Raji (cell line): ENCODE measurements around the gene SPAG5.

Source experiments
- POLR2A ChIP-seq: IDR thresholded peaks from 2 replicates; pipeline ENCODE4 v1.6.1; 2011; ENCODE audit warnings: low read depth, low read length, control low read depth; ENCODE audit not compliant: insufficient read depth

The SPAG5 gene, protein sequence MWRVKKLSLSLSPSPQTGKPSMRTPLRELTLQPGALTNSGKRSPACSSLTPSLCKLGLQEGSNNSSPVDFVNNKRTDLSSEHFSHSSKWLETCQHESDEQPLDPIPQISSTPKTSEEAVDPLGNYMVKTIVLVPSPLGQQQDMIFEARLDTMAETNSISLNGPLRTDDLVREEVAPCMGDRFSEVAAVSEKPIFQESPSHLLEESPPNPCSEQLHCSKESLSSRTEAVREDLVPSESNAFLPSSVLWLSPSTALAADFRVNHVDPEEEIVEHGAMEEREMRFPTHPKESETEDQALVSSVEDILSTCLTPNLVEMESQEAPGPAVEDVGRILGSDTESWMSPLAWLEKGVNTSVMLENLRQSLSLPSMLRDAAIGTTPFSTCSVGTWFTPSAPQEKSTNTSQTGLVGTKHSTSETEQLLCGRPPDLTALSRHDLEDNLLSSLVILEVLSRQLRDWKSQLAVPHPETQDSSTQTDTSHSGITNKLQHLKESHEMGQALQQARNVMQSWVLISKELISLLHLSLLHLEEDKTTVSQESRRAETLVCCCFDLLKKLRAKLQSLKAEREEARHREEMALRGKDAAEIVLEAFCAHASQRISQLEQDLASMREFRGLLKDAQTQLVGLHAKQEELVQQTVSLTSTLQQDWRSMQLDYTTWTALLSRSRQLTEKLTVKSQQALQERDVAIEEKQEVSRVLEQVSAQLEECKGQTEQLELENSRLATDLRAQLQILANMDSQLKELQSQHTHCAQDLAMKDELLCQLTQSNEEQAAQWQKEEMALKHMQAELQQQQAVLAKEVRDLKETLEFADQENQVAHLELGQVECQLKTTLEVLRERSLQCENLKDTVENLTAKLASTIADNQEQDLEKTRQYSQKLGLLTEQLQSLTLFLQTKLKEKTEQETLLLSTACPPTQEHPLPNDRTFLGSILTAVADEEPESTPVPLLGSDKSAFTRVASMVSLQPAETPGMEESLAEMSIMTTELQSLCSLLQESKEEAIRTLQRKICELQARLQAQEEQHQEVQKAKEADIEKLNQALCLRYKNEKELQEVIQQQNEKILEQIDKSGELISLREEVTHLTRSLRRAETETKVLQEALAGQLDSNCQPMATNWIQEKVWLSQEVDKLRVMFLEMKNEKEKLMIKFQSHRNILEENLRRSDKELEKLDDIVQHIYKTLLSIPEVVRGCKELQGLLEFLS

DNA sequence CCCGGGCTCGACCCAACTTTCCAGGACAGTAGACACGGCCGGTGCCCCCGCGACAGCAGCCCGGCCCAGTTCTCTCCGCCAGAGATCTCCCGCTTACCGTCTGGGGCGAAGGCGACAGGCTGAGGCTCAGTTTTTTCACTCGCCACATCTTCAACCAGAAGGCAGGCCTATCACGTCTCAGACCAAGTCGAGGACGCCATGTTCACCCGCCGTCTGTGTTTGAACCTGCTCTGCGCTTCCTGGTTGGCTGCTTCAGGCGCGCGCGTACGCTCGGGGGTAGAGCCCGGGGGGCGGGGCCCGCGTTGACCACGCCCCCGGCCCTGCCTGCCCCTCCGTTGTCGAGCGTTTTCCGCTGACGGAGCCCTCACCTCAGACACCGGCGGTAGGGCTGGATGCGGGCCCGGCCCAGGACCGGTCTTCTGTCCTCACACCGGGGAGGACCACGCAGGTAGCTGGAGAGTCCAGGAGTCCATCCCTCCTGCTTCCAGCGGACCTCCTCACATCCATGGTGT lies at the start of gene SPAG5:
Gene SPAG5, minus strand, starts transcription at position 227 of the 512 bp plus-strand sequence. Its CDS starts 79 bp downstream, at position 148.
- peak; percentile 93 for TF ChIP-seq POLR2A

DNA sequence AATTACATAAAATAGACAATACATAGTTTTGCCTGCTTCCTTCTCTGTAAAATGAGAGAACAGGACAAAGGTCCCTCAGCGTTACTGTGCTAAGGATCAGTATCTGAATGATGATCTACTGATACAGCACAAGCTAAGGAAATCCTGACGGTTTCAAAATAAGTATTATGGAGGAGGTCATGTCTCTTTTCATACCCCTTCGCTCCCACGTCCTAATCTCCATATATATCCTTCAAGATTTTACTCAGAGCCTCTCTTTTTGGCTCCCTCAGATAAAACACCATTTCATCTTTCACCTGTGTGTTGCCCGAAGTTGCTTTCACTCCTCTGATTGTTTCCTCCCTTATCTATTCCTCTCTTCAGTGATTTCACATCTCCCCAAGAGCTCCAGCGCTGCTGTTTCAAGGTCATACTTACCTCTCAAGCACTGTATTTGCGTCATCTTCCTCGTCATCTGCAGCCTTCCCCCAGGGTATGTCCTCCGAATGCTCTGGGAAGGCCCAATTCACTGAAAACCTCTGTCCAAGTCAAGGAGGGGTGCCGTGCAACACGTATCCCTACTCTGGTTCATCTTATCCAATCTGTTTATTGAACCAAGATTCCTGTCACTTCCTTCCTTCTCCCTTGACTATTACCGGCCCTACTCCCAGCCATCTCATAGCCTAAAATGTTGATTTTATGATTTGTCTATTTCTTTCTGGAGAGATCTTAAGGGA lies 47.4 kb upstream of the SPAG5 start:
- TF ChIP-seq POLR2A = no peak

DNA sequence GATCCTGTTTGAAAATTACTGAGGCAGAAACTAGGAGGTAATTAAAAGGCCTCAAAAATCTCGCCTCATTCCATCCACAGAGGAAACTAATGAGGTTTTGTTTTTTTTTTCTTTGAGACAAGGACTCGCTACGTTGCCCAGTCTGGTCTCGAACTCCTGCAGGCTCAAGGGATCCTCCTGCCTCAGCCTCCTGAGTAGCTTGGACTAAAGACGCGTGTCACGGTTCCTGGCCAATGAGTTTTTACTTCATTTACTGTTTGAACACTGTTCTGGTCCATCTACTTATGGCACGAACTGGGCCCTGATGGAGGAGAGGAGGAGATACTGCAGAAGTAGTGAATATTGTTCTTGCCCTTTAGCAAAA lies 46.7 kb upstream of the SPAG5 start:
- no peak for TF ChIP-seq POLR2A

DNA sequence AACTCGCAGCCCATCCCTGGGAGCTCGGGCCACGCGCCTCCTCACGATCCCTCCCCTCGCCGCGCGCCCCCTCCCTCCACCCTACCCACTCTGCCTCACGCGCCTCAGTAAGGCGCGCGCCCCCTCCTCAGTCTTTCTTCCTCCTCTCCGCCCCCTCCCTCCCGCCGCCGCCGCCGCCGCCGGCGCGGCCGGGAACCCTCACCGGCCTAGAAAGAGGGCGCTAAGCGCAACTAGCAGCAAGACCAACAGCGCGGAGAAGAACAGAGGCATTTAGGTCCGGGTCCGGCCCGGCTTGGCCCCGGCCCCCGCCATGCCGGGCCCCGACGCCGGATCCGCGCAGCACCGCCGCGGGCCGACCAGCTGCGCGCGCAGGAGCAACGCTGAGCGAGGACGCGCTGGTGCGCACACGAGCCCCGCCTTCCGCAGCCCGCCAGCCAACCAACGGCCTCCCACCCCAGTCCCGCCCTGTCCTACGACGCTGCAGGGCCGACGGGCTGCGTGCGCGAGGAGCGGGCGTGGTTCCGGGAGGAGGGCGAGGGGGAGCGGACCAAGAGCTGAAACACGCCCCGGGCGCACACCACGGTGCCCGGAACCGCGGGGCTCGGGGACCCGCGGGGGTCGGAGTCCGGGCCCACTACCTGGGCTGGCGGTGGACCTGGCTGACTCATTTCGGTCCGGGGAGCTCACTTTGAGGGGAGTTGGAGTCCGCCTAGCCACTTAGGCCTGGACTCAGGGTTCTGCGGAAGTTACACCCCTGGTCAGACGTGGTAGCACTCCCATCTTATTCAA lies 46.2 kb upstream of the SPAG5 start, which contains the start of gene BLTP2:
Gene BLTP2, minus strand, starts transcription at position 372 of the 789 bp plus-strand sequence. Its CDS starts 102 bp downstream, at position 270.
- peak; percentile 81 for TF ChIP-seq POLR2A

DNA sequence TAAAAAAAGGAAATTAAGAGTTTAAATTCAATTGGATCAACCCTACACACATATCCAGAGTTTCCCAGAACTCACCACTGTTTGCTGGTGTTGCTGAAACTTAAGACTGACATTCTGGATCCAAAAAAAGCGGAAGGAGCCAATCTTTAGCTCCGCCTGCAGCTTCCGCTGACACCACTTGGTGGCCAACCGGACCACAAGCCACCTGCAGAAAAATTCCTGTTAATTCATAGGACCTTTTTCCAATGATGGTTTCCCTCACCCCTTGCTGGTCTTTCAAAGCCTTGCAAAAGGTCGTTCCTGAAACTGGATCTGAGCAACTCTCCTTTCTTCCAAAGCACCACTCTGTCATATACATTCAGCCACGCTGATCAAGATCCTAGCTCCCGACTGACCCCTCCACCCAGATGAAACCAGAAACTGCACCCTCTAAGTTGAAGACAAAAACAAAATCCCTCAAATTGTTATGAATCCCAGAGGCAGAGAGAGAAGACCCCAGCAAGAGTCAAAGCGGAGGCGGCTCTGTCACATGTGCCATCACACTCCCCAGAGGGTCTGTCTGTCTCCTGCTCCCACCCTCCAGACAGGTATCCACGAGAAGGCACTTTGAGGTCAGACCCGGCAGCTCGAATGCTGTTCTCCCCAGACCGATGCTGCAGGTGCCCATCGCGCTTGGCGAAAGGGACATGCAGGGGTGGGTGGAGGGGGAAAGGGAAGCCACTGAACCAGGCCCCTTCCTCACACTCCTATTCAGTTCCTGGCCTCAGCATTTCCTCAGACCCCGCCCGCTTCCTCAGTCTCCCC lies 45.4 kb upstream of the SPAG5 start:
- TF ChIP-seq POLR2A = no peak

DNA sequence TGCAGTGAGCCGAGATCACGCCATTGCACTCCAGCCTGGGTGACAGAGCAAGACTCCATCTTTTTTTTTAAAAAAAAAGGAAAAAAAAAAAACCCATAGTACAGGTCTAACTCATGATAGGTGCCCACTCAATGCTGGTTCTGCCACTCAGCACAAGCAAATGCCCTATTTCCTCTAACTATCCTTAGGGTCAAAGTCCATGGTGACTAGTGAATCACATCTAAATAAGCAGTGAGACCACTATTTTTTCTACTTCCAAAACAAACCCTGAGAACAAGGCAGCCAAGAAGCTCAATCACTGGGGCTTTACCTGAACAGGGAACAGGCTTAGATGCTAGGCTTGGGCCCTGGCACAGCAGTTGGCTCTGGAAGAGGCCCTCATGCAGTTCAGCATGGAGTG lies 42.8 kb upstream of the SPAG5 start:
- TF ChIP-seq POLR2A = no peak

DNA sequence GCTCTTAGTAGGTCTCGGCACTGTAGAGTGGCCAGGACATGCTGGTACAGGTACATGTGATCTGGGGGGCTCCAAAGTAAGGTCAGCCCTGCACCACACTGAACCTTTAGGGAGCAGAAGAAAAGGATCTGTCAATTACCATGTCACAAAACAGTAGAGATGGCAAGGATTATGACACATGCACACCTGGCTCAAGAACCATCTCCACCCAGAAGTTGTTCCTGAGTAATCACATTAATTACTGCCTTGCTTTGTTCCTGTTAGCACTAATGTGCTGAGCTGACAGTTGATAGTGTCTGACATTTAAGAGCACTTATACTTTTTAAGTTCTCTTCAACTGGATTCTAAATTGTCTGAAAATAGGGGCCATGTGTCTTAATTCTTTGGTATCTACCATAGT lies 36.7 kb upstream of the SPAG5 start:
- TF ChIP-seq POLR2A = no peak

DNA sequence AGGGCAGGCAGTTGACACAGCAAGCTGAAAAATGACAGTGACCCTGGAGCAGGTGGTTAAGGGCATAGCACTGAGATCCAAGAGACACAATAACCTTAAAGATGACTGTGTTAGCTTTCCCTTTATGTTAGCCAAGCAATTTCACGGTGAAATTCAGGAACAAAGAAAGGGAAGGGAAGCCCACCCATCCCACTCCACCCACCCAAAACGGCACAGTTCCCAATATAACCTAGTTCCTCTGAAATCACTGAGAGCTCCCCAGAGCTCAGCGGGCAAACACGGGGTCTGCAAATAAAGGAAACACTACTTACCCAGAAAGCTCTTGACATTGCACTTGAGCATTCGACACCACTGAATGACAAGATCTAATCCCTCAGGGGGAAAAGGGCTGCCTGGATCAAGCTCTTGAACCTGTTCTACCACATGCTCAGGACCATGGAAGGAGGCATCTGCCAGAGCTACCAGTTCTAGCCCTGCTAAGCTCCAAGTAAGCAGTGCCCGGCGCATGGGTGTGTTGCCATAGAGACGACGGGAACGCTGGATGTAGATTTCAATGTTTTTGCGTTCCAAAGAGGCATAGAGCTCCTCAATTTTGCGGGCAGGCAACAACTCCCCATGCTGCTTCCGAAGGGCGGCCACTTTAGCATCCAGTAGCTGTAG lies 35.5 kb upstream of the SPAG5 start:
- no peak for TF ChIP-seq POLR2A

DNA sequence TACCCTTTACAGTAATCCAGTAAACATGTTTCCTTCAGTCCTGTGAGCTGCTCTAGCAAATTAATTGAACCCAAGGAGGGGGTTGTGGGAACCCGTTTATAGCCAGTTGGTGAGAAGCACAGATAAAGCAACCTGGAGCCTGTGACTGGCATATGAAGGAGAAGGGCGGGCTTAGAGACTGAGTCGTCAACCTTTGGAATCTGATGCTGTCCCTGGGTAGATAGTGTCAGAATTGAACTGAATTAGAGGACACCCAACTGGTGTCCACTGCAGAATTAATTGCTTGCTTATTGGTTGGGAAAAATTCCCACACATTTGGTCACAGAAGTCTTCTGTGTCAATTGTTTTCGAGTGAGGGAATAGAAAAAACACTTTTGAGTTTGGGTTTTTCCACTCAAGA lies 28.0 kb upstream of the SPAG5 start:
- no peak for TF ChIP-seq POLR2A

DNA sequence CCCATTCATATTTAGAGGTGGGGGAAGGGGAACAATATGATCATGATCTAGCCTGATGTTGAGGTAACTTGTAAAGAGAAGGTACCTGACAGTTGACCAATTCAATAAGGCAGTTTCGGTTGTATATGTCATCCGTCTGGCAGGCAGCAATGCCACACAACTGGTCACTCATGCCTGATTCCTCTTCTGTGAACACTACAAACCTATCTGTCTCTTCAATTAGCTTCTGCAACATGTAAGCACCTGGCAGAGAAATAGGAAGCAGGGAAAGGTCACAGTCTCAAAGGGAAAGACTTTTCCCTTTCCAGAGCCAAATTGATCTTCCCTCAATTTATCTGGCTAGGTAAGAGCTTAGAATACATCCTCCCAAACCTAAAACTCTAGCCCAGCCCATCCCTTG lies 25.3 kb upstream of the SPAG5 start:
- TF ChIP-seq POLR2A = no peak

DNA sequence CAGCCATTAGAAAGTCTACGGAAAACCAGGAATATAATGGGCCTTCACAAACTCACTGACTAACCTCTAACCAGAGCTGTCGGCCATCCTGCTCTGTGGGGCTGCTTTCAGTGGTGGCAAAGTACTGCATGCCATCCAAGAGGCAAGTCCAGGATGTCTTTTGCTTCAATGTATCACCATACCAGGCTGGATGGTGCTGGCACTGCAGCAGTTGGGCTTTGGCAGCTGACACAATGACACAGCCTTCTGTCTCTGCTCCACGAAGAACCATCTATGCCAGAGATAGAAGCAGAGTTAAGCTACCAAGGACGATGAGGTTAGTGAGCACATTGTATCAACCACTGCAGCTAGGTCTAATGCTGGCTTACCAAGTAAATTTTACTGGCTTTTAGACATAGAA lies 24.9 kb upstream of the SPAG5 start:
- no peak for TF ChIP-seq POLR2A

DNA sequence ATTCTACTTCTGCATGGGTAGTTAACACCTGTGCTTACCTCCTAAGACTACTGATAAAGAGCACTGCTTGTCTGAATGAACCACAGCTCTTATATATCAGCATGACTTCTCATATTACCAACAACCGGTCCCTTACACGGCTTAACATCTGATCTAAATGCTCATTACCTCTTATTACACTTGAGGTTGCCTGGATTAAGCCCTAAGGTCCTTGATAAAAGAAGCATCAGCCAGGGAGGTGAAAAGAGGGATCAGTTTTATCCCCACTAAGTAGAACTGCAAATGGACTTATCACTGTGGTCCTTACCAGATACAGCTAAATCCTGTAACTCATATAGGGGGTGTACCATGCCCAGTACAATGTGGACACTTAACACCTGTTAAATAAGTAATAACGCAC lies 23.4 kb upstream of the SPAG5 start:
- no peak for TF ChIP-seq POLR2A

DNA sequence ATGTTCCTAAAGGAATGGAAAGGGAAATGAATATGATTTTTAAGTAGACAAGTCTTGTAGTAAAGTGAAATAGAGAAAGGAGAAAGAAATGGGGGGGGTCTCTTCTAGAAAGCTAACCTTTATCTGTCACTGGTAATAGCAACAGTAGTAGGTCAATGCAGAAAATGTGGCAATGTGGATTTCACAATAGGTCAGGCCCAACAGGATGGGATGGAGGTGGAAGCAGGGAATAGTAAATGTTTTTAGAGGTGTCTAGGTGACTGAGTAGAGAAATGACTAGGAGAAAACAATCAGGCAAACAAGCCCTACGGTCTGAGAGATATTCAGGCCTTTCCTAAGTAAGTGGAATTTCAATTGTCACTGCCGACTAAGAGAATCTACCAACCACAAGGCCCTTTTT lies 21.2 kb upstream of the SPAG5 start:
- no peak for TF ChIP-seq POLR2A

DNA sequence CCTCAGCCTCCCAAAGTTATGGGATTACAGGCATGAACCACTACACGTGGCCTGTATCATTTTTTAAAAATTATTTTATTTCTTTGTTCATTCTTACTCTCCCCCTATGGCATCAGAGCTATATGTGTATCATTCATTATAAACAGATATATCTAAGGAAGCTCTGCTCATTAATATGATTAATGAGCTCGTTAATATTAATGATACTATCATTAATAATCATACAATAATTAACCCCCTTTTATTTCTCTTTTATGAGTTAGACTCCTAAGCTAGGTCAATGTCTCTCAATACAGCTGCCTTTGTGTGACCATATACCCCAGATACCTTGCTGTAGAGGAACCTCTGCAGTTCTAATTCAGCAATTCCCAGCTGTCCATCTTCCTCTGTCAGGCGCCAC lies 19.6 kb upstream of the SPAG5 start:
- TF ChIP-seq POLR2A = no peak
